RKO (cell line): ENCODE data around the gene GARRE1.

Source experiments
- DNase-seq: peaks from one replicate; pipeline ENCODE4 v3.0.0-alpha.2; 2016; ENCODE audit warnings: low spot score

GARRE1 gene

DNA sequence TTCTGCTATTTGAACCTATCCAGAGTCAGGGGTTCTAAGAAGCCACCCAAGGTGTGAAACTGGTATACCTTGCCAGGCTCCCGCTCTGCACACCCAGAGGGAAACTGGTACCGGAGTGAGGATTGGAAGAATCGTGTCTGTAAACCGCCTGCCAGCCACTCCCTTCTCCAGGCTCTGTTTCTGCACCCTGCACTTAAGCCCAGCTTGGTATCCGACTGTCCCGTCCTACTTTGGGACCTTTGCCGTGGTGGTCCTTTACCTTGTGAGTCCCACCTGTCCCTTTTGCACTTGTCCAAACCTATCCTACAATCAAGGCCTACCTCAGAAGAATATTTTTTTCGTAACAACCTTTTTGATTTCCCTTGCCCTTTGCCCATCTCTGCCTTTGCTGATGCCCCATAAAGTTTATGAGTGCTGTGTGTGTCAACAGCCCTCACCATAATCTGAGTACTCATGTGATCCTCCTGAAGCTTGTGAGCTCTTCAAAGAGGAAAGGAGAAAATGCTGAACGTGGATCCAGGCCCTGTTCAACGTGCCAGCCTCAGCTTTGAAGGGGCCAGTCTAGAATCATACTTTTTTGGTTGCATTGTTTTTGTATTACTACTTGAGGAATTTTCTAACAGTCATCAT, 44.7 kb downstream of the GARRE1 start:
- no peak for DNase-seq

DNA sequence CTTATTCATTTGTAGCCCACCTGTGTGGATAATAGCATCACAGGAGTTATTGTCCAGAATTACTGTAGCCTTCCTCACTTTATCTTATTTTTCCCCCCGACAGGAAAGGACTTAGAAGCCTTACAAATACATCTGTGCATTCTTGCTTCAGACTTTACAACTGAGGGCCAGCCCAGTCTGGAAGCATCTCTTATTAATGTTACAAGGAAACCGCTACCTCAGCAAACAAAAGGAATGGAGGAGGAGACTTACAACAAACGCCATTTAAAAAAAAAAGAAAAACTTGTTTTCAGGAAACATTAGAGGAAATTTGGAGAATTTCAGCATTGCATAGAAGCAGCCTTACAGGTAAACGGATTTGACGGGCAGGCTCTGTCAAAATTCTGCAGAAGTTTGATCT, 45.2 kb downstream of the GARRE1 start:
- DNase-seq = no peak

- no peak for DNase-seq
These were observed 46.0 kb downstream of the GARRE1 start for GRCh38 chr19:34300380-34300779.

DNA sequence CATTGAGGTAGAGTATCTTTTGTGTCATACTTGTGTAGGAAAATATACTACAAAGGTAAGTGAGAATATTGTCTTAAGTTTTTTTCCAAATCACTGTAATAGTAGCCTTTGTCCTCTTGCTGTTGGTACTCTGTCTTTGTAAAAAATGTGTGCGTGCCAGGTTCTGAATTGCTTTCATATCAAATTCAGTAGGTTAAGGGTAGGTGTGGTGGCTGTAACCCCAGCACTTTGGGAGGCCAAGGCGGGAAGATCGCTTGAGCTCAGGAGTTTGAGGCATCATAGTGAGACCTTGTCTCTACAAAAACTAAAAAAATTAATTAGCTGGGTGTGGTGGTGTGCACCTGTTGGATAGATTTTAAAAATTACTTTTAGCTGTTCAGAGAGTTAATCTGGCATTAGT, 46.6 kb downstream of the GARRE1 start:
- no peak for DNase-seq
